NCI-H510A (cell line): Measurements from ENCODE around the gene TMEM158.

Experiments used
- DNase-seq: peaks from one replicate; lab custom pipeline; 2025; lab: John Stamatoyannopoulos, UW

Gene TMEM158

GRCh38 chr3:45226206-45226915, at the start of gene TMEM158:
TMEM158 (minus strand) TSS chr3:45226287; CDS start chr3:45226027, 260 bp downstream.
- DNase-seq, result peak; percentile 18

DNA sequence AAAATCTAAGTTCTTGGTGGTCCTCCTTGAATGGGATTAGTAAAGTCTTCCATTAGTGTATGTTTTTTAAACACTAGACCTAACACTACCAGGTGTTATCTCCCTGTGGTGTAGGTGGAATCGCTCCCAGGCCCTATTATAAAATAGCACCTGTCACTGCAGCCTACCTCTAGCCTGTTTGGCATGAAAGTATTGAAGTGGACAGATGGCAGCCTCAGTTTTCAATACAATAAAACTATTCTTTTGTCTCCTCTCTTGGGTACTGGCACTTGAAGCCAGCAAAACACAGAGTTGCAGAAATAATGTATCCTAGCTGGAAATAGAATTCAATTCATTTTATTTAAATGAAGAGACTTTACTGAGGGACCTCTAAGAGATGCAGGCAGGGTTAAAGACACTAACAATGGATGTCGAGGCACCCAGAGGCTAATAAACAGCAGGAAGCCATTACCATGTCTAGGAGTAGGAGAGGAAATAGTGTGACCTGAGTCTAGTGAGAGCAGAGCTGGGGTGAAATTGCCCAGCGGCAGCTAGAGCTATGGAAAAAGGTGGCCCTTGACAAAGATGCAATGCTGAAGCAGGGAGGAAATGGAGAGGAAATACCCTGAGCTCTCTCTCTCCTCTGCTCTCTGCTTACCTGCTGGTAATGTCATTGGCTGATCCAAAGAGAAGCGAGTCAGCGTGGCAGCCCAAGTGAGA, 49.1 kb upstream of the TMEM158 start:
- peak; percentile 30 for DNase-seq

- peak; percentile 20 for DNase-seq
Measured at GRCh38 chr3:45273681-45274515, 47.8 kb upstream of the TMEM158 start.

DNA sequence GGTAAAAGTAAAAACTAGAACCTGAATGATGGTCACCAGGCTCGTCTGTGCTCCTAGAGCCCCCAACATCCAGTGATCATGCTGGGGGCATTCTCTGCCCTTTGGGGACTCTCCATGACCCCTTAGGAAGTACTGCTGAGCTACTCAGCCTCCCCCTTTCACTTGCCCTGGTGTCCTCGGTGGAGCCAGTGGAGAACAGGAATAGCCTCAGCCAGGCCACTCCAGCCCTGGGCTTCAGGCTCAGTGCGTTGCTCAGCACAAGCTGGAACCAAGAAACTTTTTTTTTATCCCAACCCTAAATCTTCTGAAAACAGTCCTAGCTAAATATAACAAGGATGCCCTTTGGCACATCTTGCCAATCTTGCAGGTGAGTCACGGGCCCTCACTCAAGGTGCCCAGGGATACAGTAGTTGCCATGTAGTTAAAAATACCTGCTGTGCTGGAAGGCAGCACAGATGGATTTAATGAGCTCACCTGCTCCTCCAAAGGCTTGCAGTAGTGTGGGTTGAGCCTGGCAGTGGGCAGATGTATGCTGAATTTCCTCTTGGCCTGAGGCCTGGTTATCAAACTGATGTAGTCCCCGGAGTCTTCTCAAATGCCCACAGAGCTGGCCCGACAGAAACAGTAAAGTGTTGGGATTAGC, 46.9 kb upstream of the TMEM158 start:
- no peak for DNase-seq

DNA sequence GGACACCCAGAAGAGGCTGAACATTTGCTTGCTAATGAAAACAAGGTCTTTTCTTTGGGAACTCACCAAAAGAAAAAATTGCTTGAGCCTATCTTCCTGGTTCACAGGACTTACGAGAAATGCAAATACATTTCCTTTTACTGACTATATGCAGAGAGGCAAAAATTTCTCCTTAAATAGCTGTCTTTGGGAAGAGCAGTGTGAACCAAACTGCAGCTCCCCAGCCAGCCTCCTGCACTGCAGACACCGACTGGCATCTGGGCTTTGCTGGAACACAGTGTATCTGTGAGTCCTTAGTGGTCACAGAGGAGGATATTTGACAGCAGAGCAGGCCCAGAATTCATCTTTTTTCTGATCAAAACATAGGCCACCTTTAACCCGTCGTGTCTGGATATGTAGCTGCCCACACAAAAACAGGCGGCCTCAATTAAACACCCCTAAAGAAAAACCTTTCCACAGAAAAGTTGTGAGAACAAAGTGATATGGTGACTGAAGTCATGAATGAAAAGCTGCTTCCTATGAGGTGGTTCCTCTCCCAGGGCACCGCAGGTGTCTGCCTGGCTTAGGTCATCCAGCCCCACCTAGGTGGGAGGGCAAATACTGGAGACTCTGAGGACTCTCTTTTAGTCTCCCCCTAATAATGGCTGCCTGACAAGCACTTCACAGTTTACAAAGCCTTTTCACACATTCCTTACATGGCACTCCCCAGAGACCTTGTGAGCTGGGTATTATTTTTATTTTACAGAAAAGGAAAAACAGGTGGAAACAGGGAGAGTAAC, 46.1 kb upstream of the TMEM158 start:
- DNase-seq, result no peak

- peak; percentile 33 for DNase-seq
Measured at GRCh38 chr3:45269952-45270351, 43.9 kb upstream of the TMEM158 start.

DNA sequence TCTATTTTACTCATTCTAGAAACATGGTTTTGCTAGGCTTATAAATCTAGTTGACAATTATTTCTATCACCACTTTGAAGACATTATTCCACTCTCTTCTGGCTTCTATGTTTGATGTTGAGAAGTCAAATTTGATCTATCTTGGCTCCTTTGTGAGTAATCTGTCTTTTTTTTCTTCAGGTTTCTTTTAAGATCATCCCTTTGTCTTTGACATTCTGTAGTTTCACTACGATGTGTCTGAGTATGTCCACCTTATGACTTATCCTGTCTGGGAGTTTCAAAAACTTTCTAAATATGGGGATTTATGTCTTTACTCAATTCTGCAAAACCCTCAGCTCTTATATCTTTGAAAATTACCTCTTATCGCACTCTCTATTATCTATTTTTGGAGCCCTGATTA, 41.0 kb upstream of the TMEM158 start:
- DNase-seq, result no peak

DNA sequence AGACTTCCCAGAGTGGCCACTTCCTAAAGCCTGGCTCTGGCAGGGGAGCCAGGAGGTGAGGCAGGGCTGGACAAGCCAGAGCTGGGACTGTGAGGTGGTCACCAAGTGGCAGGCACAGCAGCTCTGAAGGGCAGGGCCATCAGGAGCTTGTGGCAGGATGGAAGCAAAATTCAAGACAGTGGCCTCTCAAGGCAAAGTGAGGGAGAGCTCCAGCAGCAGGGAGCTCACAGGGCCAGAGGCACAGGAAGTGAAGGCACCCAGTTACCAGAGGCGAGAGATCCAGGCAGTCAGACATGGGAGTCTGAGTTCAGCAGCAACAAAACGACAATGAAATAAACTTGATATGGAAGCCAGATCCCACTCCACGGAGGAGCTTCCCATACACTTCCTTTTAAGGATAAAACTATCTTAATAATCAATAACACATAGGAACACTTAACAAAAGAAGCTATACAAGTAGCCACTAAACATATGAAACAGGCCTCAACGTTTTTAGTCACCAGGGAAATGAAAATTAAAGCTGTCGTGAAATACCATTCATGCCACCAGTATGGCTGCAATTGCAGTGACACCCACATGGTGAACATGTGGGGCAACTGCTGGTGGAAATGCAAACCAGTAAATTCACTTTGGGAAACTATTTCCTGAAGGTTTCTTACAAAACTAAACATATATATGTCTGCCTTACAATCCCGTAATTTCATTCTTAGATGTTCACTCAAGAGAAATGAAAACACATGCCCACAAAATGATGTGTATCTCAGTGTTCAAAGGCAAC, 35.4 kb upstream of the TMEM158 start:
- no peak for DNase-seq

DNA sequence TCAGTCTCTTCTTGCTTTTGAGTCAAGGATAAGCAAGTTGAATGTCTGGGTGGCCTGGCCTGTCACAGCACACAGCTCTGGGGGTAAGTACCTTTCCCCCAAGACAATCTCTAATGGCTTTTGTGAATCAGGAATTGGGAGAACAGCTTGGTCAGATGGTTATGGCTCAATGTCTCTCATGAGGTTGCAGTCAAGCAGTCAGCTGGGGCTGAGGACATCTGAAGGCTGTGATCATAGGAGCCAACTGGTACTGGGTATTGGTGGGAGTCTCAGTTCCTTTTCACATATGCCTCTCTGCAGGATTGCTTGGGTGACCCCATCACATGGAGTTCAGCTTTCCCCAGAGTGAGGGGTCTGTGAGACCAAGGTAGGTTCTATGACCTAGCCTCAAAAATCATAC, 33.0 kb upstream of the TMEM158 start:
- no peak for DNase-seq

DNA sequence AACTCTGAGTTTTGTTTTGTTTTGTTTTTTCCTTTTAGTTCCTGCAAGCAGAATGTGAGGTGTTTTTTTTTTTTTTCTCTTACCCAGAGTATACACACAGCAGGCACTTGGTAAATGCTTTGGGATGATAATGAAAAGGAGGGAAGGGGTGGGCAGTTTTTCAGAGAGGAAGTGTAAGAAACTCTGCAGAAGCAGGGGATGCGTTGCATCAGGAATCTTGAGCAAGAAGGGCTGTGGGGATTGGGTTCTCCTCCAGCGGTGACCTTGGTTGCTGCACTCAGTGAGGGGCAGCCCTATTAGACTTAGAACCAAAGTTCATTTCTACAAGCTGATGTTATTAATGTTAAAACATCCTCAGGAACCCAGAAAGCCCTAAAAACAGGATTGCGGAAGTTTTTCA, 32.2 kb upstream of the TMEM158 start:
- DNase-seq, result no peak

GRCh38 chr3:45253316-45253715, 27.2 kb upstream of the TMEM158 start:
- DNase-seq, result no peak

GRCh38 chr3:45252826-45253225, 26.7 kb upstream of the TMEM158 start:
- no peak for DNase-seq

DNA sequence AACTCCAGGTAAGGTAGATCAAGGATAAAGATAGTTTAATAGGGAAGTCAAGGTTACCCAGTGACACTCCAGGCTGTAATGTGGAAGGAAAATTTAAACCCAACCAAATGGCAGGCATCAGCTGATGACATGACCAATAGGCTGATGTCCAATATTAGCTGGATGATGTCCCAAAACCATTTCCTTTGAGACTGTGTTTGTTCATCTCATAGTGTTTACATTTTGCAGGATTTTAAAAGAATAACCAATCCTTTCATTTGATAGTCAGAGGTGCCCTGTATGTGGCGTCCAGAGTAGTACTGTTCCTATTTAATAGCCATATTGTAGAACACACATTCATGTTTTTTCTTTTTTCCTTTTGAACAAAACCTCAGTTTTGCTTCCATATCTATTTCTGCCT, 23.3 kb upstream of the TMEM158 start:
- DNase-seq, result no peak

- no peak for DNase-seq
Measured at GRCh38 chr3:45246241-45246640, 20.2 kb upstream of the TMEM158 start.

DNA sequence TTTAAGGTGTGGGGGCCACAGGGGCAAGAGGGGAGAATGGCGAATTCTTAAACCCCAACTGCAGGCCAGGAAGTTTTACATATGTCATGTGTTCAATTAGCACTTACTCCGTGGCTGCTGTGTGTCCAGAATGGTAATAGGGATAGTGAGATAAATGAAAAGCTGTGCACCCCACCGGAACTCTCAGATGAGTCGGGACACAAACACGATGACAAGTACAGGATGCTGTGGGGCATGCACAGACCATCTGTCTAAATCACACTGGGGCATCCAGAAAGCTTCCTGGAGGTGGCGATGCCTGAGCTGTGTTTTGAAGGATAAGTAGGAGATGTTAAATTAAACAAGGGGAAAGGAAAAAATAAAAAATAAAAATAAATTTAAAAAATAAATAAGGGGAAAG, 18.3 kb upstream of the TMEM158 start:
- DNase-seq, result no peak

DNA sequence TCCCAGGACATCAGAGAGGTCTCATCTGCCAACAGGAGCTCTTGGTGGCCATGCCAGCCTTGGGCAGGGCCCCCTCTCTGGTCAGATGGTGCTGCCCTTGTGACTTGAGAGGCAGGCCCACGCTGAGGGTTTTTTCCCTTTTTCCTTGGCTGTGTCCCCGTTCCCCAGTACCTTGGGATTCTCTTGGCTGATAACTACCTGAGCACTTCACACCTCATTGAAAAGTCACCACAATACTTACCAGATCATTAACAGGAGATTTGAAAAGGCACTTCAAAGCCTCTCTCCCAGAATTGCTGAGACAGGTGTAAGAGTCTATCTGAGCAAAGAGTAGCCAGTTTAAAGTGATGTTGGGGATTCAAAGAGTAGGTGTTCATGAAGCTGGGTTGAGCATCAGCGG, 15.1 kb upstream of the TMEM158 start:
- DNase-seq, result peak; percentile 9

- no peak for DNase-seq
Measured at GRCh38 chr3:45240292-45240691, 14.2 kb upstream of the TMEM158 start.

- DNase-seq, result no peak
Measured at GRCh38 chr3:45239254-45239653, 13.2 kb upstream of the TMEM158 start.

- no peak for DNase-seq
Measured at GRCh38 chr3:45236964-45237363, 10.9 kb upstream of the TMEM158 start.

- DNase-seq, result no peak
Measured at GRCh38 chr3:45235409-45235808, 9.3 kb upstream of the TMEM158 start.

DNA sequence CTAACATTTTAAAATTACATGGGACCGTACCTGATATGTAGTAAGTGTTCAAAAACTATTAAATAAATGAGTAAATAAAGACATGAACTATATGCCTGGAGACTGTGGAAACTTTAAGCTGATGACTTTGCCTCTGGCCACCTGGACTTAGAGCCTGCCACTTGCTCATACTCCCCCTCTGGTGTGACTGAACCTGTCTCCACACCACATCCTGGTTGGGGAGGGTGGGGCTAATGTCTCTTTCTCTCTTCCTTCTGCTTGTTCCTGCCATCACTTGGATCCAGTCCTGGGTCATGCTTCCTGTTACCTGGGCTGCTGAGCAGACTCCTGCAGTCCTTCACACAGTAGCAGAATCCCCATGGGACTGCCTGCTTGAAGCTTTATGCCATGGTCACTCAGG, 8.2 kb upstream of the TMEM158 start:
- DNase-seq, result no peak
